ENCODE data around the gene TSPAN4.

TSPAN4 gene

DNA sequence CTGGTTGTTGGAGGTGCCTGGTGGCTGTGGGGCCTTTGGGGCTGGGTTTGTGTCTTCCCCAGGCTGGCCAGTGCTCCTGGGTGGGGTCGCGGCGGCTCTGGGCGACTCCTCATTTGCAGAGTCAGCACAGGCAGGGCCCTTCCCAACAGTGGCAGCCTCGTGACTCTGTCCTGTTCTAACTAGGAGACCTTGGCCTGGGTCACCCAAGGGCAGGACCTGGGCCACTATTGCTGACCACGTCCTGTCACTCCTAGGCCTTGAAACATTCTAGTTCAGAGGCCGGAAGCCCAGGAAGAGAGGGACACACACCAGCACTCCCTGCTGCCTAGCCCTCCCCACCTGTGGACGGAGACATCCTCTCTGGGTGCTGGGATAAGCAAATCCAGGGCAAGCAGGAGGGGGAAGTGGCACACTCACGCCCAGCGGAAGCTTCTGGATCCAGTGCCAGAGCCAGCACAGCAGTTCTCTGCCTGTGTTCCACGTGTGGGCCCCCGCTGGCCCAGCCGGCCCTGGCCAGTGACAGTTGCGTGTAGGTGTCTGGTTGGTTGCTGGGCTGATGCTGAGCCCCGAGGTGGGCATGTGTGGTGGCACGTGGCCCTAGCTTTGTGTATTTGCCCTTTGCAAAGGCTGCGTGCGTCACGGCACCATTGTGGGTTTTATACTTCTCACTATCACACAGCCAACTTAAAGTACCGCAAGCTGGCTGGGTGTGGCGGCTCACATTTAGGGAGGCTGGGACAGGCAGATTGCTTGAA, 72.3 kb downstream of the TSPAN4 start:
- DNase-seq = no peak
